ENCODE data around the gene EXOC5.

Gene EXOC5, protein sequence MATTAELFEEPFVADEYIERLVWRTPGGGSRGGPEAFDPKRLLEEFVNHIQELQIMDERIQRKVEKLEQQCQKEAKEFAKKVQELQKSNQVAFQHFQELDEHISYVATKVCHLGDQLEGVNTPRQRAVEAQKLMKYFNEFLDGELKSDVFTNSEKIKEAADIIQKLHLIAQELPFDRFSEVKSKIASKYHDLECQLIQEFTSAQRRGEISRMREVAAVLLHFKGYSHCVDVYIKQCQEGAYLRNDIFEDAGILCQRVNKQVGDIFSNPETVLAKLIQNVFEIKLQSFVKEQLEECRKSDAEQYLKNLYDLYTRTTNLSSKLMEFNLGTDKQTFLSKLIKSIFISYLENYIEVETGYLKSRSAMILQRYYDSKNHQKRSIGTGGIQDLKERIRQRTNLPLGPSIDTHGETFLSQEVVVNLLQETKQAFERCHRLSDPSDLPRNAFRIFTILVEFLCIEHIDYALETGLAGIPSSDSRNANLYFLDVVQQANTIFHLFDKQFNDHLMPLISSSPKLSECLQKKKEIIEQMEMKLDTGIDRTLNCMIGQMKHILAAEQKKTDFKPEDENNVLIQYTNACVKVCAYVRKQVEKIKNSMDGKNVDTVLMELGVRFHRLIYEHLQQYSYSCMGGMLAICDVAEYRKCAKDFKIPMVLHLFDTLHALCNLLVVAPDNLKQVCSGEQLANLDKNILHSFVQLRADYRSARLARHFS

DNA sequence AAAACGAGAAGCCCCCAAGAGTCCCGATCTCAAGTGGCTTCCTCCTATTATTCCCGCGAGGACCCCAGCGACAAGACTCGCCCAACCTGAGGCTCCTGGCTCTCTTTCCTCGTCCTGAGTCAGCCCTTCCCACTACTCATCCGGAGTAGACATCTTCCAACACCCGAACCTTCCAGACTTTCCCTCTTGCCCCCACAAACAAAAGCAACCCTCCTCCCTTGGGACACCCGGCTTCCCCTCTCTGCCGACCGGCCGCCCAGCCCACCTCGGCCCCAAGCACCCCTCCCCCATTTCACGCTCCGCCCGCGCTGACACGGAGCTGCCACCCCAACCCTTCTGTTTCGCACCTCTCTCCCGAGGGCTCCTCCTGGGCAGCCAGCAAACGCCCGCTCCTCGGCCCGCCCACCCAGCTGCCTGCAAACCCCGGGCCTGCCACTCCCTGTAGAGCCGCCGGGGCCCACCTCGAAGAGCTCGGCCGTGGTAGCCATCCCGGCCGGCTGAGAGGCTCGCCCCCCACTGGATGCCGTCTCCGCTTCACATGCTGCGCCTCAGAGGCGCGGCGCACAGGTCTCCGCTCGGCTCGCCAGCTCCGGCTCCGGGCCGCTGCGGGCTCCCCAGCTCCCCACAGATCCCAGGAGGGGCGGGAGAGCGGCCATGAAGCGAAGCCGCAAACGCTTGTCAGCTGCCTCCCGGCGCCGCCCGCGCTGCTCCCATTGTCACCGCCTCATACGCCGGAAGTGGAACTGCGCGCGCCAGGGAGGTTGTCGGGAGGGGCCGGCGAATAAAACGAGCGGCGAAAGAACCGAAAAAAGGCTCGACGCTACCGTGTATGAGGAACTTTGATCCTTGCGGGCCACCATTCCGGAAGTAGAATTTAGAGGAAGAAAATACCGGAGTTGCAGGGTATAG is at the start of gene EXOC5, which contains the start of gene AP5M1:
EXOC5 (minus strand) TSS at position 745 of the 909 bp plus-strand sequence; CDS start at position 488, 257 bp downstream.
AP5M1 (plus strand) TSS at position 811 of the 909 bp plus-strand sequence. CDS start 344 bp downstream, outside the sequence.
- peak; percentile 96 for DNase-seq

- DNase-seq = peak; percentile 79
Measured at GRCh38 chr14:57317248-57317833, 48.6 kb upstream of the EXOC5 start.

GRCh38 chr14:57314396-57315089 is 45.8 kb upstream of the EXOC5 start:
- no peak for DNase-seq

DNA sequence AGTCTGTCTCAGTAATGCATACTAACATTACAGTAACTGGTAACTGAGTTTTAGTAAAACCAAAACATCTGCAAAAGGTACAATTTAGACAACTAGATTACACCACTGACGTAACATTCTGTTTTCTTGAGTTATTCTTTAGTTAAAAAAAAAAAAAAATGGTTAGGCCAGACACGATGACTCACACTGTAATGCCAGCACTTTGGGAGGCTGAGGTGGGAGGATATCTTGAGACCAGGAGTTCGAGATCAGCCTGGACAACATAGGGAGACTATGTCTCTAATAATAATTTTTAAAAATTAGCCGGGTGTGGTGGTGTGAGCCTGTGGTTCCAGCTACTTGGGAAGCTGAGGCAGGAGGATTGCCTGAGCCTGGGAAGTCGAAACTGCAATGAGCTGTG is 34.2 kb upstream of the EXOC5 start:
- DNase-seq = no peak

GRCh38 chr14:57299511-57299910 is 30.8 kb upstream of the EXOC5 start:
- no peak for DNase-seq

DNA sequence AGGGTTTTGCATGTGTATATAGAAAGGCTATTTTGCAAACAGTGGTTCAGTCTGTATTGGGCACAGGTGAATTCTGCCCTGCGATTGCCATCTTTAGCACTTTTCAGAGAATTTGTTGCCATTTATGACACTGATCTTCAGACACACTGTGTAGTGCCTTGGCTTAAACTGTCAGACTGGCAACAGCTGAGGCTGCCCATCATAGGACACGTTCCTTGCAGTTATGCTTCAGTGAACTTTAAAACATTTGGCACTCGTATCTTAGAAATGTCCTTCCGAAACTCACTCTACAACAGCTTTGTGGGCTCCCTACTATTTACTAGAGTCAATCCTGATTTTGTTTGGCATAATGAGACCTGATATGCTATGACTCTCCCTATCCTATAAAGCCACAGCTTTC is 29.1 kb upstream of the EXOC5 start:
- no peak for DNase-seq

- DNase-seq = no peak
Measured at GRCh38 chr14:57295239-57295638, 26.5 kb upstream of the EXOC5 start.

DNA sequence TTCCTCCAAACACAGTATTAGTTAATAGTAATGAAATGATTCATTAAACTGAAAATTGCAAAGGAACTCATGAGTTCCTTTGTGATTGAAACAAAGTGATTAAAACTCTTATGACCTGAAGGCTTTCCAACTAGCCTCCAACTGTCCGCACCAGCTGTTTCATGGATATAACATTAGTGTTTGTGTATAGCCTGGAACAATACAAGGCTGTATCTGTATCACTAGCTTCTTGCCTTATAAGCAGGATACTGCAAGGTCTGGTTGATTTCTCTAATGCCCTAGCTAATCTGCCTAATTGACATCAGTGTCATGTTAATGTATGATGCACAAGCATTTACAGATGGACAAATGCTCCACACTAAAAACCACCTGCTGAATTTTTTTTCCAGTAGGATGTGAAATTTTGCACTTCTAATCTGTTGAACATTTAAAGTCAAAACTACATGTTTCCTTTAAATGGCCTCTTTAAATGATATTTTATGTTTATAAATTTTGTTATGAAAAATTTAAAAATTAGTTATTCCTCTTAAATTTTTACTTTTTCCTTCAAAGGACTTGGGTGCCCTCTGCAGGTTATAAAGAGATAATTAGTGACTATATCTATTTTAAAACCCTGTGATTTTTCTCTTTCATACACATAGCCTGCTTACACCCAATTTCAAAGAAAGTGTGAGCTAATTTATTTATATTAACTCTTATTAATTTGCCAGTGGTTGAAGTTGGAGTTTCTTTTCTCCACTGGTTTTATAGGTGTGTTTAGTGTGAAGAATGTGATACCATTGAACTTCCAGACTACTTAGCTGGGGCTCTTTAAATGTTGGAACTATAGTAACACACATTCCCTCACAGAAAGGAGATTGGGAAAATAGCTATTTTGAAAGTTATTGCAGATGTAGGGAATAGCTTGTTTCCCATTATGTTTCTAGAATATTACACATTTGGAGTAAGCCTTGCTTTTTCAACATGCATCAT is 25.4 kb upstream of the EXOC5 start:
- DNase-seq = no peak

GRCh38 chr14:57291692-57292647 is 23.3 kb upstream of the EXOC5 start:
- no peak for DNase-seq

GRCh38 chr14:57290751-57291150 is 22.0 kb upstream of the EXOC5 start:
- DNase-seq = no peak

GRCh38 chr14:57287745-57288144 is 19.0 kb upstream of the EXOC5 start:
- no peak for DNase-seq

- no peak for DNase-seq
Measured at GRCh38 chr14:57277062-57277461, 8.4 kb upstream of the EXOC5 start.

- DNase-seq = no peak
Measured at GRCh38 chr14:57275023-57275664, 6.4 kb upstream of the EXOC5 start.

- no peak for DNase-seq
Measured at GRCh38 chr14:57274551-57274950, 5.8 kb upstream of the EXOC5 start.

DNA sequence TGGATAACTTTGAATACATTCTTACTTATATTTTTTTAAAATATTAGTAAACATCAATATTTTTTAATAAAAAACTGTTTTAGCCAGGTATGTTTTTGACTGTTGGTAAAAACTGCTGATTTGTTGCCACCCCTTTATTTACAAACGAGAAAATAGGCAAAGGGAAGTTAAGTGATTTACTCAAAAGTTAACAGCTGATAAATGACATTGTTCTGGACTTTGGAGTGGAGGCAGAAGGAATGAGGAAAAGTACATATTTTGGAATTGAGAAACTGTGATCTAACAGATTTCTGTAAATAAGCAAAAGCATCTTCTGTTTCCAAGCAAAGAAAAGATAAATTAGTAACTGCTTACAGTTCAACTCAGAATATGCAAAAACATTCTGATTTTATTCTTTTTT is 4.5 kb upstream of the EXOC5 start:
- no peak for DNase-seq

DNA sequence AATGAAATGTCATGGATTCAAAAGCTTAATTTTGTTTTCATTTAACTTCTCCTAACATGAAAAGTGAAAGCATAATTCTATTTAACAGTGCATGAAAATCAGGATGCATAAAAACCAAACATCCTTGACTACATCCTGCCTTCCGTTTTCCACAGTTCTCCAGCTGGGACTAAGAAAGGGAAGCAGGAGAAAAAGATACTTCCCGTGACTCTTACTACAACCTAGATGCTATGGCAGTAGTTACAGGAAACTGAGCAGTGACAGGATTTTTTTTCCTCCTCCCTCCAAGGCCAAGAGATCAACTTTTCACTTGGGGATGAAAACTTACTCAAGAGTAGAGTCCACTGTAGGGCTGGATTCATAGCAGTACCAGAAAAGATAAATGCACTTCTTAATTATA is 2.6 kb downstream of the EXOC5 start:
- DNase-seq = no peak

GRCh38 chr14:57262117-57262516 is 6.6 kb downstream of the EXOC5 start:
- DNase-seq = no peak

GRCh38 chr14:57261604-57262003 is 7.1 kb downstream of the EXOC5 start:
- no peak for DNase-seq

- DNase-seq = no peak
Measured at GRCh38 chr14:57259672-57260071, 9.0 kb downstream of the EXOC5 start.
